KOPT-K1 (cell line): Measurements from ENCODE around the gene BCAP29.
"Not testable (repeated sequence)": the region's sequence is repeated elsewhere in the genome, so short reads cannot be mapped to it uniquely, and the experiment has no call there.

ENCODE experiments used
- H3K27ac ChIP-seq: fragments of 200-600 bp; sonication (generic); 2 replicates; pipeline ENCODE4 v1.5.1; 2016; ENCODE audit warnings: antibody characterized with exemption, mild to moderate bottlenecking, low read depth, low read length; ENCODE audit not compliant: poor library complexity, severe bottlenecking
- H3K36me3 ChIP-seq: fragments of 200-600 bp; sonication (generic); 2 replicates; pipeline ENCODE4 v1.5.1; 2017; ENCODE audit warnings: antibody characterized with exemption, mild to moderate bottlenecking, low read length, moderate library complexity; ENCODE audit not compliant: insufficient read depth
- H3K9me3 ChIP-seq: fragments of 200-600 bp; sonication (generic); 2 replicates; pipeline ENCODE4 v1.5.1; 2017; ENCODE audit warnings: antibody characterized with exemption, low read length, mild to moderate bottlenecking; ENCODE audit not compliant: insufficient read depth, poor library complexity, severe bottlenecking

The BCAP29 gene

DNA sequence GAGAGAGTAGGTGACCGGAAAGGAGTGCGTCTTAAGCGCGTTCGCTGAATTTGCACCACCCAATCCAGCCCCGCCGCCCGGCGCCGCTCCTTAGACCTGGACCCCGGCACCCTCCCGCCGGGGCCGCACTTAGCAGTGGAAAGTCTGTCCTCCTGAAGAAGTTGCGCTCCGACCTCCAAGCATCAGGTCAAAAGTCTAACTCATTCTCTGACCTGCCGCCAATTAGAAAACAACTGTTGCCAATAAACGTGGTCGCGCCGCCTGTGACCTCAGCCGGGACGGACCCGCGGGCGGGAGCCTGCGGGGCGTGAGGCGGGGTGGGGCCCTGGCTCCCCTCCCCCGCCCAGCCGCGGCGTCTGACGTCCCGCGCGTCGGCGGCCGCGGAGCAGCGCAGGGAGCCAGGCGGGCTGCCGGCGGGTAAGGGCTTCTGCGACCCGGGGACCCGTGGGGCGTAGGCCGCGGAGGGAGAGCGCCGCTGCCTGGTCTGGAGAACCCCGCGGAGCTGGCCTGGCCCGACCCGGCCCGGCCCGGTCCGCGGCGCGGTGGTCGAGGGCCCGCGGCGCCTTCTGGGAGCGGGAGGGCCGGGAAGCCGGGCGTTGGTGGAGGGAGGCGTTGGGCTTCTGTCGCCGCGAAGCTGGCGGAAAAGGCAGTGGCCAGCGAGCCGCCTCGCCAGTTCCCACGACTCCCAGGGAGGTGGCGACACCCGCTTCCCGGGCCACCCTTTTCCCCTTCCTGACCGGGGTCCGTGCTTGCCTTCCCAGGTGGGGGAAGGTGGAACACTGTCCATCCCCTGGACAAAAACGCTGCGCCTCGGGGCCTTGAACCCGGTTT lies at the start of gene BCAP29:
Gene BCAP29 (plus strand): TSS at position 362 of the 831 bp plus-strand sequence. CDS start 527 bp downstream, outside the sequence.
- peaks cover 35% of the 10 kb centered on the region for H3K36me3 ChIP-seq
- H3K9me3 ChIP-seq = no peaks in the 10 kb centered on the region
- H3K27ac ChIP-seq = peak within 1 kb of the TSS; percentile 61

DNA sequence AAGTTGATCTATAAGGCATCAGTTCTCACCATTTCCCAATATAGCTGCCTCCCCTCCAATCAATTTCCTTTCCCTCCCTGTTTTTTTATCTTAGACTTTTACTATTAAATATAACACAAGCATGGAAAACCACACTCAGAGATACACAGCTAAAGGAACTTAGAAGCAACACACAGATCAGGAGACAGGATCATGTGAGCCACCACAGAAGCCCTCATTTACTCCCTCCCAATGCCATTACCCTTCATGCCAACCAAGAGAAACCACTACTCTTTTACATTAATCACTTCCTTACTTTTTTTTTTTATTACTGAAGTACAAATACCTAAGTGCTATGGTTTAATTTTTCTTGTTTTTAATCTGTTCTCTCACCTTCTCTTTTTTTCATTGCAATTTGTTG lies 49.3 kb upstream of the BCAP29 start:
- H3K27ac ChIP-seq = no peak overlapping the region
- peaks cover 13% of the 10 kb centered on the region for H3K36me3 ChIP-seq
- H3K9me3 ChIP-seq = peaks cover 5% of the 10 kb centered on the region

- peaks cover 26% of the 10 kb centered on the region for H3K36me3 ChIP-seq
- H3K9me3 ChIP-seq = peaks cover 14% of the 10 kb centered on the region
- H3K27ac ChIP-seq = no peak overlapping the region
Observed at GRCh38 chr7:107534139-107534538, 45.9 kb upstream of the BCAP29 start.

GRCh38 chr7:107537228-107537627 lies 42.8 kb upstream of the BCAP29 start:
- Histone ChIP-seq H3K9me3 (peaks cover 14% of the 10 kb centered on the region), H3K36me3 (peaks cover 40% of the 10 kb centered on the region)
- H3K27ac ChIP-seq = not testable (repeated sequence)

GRCh38 chr7:107538001-107538400 lies 42.0 kb upstream of the BCAP29 start:
- Histone ChIP-seq H3K9me3 (peaks cover 14% of the 10 kb centered on the region), H3K36me3 (peaks cover 44% of the 10 kb centered on the region), H3K27ac (no peak overlapping the region)

DNA sequence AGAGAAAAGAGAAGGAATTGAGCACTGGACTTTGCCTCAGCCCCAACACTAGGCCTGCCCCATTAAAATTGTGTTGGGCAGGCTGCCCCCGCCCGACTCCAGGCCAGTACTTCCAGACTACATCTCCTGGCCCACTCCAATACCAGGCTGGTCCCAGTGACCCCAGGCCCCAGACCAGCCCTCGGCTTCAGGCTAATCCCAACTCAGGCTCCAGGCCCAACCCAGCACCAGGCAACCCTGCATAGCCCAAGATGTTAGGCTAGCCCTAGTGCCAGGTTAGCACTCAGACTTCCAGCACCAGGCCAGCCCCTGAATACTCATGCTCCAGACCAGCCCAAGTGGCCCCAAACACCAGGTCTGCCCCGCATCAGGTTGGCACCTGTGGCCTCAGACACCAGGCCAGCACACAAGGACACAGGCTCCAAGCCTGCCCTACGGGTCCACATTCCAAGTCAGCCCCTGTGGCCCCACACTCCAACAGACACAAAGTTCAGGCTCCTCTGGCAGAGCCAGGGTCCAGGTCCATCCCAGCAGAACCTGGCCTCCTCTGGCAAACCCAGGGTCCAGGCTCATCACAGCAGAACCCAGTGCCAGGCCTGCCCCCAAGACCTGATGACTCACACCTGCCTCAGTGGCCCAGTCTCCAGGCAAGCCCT lies 36.6 kb upstream of the BCAP29 start:
- peaks cover 18% of the 10 kb centered on the region for H3K9me3 ChIP-seq
- H3K36me3 ChIP-seq = peaks cover 71% of the 10 kb centered on the region
- H3K27ac ChIP-seq = no peak overlapping the region

- peaks cover 18% of the 10 kb centered on the region for H3K9me3 ChIP-seq
- H3K36me3 ChIP-seq = peaks cover 64% of the 10 kb centered on the region
- H3K27ac ChIP-seq = no peak overlapping the region
Observed at GRCh38 chr7:107544848-107545591, 35.0 kb upstream of the BCAP29 start.

- Histone ChIP-seq H3K9me3 (no peaks in the 10 kb centered on the region), H3K36me3 (peaks cover 66% of the 10 kb centered on the region), H3K27ac (no peak overlapping the region)
Observed at GRCh38 chr7:107551936-107552335, 28.1 kb upstream of the BCAP29 start.

- Histone ChIP-seq H3K9me3 (no peaks in the 10 kb centered on the region), H3K36me3 (peaks cover 66% of the 10 kb centered on the region), H3K27ac (no peak overlapping the region)
Observed at GRCh38 chr7:107555893-107556292, 24.2 kb upstream of the BCAP29 start.

GRCh38 chr7:107559864-107560263 lies 20.2 kb upstream of the BCAP29 start:
- no peak overlapping the region for H3K27ac ChIP-seq
- no peaks in the 10 kb centered on the region for H3K9me3 ChIP-seq
- H3K36me3 ChIP-seq = peaks cover 34% of the 10 kb centered on the region

DNA sequence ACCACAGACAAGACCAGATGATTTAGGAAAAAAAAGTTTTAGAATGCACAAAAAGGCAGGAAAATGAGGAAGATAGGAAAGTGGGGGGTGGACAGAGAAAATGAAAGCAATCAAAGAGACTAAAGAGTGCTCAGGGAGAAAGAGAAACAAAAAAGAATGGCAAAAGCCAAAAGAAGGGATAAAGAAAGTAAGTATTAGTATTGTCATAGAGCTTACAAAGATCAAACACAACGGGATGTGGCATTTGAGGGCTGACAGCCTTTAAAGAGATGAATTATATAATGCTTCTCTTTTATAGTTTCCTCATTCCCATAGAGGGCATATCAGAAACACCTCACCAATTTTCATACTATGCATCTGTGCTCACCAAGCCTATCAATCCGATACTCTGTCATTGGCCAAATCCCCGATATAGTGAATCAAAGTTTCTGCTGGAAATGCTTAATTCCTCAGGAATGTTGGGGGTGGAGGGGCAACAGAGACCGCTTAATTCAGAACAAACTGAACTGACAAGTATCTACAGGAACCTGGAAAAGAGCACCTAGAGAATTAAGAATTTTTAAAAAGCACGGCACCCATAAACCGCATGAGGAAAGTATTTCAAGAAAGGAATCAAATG lies 19.0 kb upstream of the BCAP29 start:
- Histone ChIP-seq H3K27ac (no peak overlapping the region), H3K36me3 (peaks cover 23% of the 10 kb centered on the region), H3K9me3 (no peaks in the 10 kb centered on the region)

GRCh38 chr7:107563081-107563774 lies 16.8 kb upstream of the BCAP29 start:
- Histone ChIP-seq H3K27ac (peak overlapping the region; percentile 82), H3K9me3 (no peaks in the 10 kb centered on the region), H3K36me3 (peaks cover 15% of the 10 kb centered on the region)

DNA sequence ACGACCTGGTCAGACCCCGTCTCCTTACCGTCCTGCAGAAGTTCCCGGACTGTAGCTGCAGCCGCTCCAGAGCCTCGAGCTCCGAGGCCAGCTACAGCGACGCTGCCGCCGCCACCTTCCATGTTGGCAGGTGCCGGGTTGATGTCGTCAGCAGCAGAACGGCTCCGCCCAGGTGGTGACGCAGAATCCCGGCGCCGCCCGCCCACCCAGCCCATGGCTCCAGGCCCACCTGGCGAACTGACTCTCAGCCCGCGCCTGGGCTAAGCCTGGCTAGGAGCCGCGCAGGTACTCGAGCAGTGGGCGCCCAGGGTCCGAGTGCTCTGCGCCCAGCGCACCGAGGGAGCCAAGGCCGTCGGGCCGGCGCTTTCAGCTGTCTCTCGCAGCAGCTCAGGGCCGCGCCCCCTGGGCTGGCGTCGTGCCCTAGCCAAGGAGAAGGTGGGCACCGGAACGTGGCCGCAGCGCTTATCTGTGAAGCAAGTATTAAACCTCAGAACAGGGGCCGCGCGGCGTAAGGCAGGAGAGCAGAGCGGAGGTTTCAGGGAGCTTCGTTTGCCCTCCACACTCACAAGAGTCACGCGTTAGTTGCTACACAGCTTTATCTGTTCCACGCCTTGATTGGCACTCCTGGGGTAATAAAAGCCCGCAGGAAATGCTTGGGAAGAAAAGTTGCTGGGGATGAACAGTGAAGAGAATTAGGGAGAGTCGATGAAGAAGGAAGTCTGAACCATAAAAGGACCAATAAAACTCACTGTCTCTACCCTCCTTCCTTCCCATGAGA lies 16.1 kb upstream of the BCAP29 start, which contains the start of the genes COG5 and DUS4L:
Gene COG5 (minus strand): TSS at position 146 of the 778 bp plus-strand sequence. CDS start 24 bp downstream, at position 122.
Gene DUS4L (plus strand): TSS at position 197 of the 778 bp plus-strand sequence. CDS start 3,100 bp downstream, outside the sequence.
- Histone ChIP-seq H3K27ac (peak within 1 kb of the TSS; percentile 82), H3K9me3 (no peaks in the 10 kb centered on the region), H3K36me3 (peaks cover 20% of the 10 kb centered on the region)
